Esophagus mucosa (tissue), 1 donor: ENCODE measurements around the gene FRMD3. TPM values are rescaled to one million over a fixed set of nuclear protein-coding genes. Genes with fewer than 3 reads are reported as not detected.
"Not testable (repeated sequence)": the region's sequence is repeated elsewhere in the genome, so short reads cannot be mapped to it uniquely, and the experiment has no call there.

Source experiments
- ATAC-seq: fragments of 200-7000 bp; cut with Tn5 transposase; one replicate; pipeline ENCODE4 v1.9.1; 2020
- total RNA-seq: library from RNA; stranded (reverse); gene quantifications from one replicate; pipeline ENCODE4 v1.2.4, GENCODE V29; 2023
- donor health status: DM: yes; HTN: yes; CAD: no.

Gene FRMD3
- total RNA-seq, 1 donor from 2014 or later: 0.60 TPM

DNA sequence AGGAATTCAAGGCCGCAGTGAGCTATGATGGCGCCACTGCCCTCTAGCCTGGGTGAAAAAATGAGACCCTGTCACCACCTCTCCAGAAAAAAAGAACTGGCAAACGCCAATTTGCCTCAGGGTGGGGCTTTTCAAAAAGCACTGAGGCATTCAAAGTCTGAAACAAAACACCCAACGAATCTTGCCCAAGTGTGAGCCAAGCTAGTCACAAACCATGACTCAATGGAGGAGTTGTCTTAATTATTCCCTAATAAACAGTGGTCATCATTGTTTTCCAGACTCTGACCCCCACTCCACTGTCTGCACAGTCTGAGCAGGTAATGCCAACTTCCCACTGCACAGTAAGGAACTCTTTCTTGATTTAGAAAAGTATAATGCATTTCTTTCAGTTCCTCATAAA is 16.8 kb downstream of the FRMD3 start:
- ATAC-seq: no peak

GRCh38 chr9:83521011-83521410 is 17.2 kb downstream of the FRMD3 start:
- no peak for ATAC-seq

DNA sequence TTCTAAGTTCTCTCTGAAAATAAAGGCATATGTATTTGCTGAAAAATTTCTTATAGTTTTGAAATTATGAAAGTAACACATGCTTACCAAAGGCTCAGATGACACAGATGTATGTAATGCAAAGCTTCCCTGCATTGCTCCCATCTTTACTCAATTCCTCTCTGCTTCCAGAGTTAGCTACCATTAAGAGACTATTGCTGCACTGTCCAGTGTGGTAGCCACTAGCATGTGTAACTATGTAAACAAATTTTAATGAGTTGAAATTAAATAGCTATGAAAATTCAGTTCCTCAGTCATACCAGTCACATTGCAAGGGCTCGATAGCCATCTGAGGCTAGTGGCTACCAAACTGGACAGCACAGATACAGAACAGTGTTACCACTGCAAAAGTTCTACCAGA is 17.9 kb downstream of the FRMD3 start:
- ATAC-seq: no peak

- not testable (repeated sequence) for ATAC-seq
Measured at GRCh38 chr9:83517980-83518379, 20.2 kb downstream of the FRMD3 start.

GRCh38 chr9:83514767-83515166 is 23.4 kb downstream of the FRMD3 start:
- ATAC-seq: no peak

DNA sequence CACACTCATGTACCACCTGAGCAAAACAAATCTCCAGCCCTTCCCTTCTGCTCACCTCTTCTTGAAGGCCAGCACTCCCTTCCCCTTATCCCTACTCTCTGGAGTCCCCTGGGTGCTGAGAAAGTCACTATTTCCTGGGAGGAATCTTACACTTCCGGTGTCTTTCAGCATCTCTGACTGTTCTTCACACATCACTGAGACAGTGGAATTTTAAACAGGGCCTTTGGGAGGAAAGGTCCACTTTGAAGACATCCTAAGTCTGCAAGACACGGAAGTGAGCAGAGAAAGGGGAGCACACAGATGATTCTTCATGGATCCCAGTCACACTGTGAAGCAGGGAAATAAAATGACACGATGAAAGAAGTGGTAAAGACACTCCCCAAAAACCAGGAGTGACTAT is 25.6 kb downstream of the FRMD3 start:
- no peak for ATAC-seq

GRCh38 chr9:83511051-83511450 is 27.1 kb downstream of the FRMD3 start:
- peak; percentile 60 for ATAC-seq

DNA sequence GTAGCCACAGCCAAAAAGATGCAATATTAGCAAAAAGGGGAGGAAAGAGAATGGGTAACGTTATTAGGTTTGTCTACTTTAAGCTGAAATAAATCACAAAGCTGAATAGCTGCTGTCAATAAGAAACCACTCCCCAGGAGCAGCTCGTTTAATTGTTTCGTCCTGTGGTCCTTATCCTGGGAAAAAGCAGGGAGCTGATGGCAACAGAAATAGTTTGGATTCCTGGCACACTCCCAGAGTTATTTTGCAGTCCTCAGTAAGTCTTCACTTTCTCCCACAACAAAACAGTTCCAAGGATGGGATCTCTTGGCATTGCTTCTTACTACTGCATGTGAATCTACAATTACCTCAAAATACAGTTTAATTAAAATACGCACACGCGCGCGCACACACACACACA is 28.8 kb downstream of the FRMD3 start:
- no peak for ATAC-seq

GRCh38 chr9:83508067-83508466 is 30.1 kb downstream of the FRMD3 start:
- no peak for ATAC-seq

- no peak for ATAC-seq
Measured at GRCh38 chr9:83505282-83505681, 32.9 kb downstream of the FRMD3 start.

GRCh38 chr9:83503866-83504265 is 34.3 kb downstream of the FRMD3 start:
- ATAC-seq: no peak

GRCh38 chr9:83501565-83501964 is 36.6 kb downstream of the FRMD3 start:
- no peak for ATAC-seq

DNA sequence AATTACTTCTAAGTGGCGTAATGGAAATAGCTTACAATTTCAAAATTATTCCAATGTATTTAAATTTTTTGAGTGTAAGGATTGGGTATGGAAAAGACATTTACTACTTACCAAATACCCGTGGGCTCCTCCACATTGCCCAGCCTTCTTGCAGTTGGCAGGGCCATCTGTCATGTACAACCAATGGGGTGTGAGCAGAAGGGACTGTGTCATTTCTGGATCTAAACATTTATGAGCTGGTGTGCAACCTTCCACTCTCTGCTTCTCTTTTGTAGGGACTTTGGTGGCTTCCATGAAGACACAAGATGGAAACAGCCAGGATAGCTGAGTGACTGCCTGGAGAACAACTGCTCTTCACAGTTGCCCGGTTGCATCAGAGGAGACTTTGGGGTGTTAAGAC is 40.8 kb downstream of the FRMD3 start:
- ATAC-seq: no peak

DNA sequence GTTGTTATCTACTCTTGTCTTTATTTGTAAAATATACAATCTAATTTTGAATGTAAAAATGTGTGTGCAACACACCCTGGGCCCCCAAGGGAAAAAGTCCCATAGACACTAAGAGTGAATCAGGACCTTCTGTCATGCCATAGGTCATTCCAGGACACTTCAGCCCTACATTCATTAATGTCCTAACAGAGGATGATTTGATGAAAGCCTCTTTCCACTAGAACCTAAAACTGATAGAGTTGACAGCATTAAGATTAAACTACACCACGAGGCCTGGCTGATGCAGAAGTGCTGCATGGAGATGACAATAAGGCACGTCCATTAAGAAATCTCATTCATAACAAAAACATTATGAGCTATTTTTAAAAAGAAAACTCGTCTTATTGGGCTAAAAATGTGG is 46.2 kb downstream of the FRMD3 start:
- ATAC-seq: no peak

DNA sequence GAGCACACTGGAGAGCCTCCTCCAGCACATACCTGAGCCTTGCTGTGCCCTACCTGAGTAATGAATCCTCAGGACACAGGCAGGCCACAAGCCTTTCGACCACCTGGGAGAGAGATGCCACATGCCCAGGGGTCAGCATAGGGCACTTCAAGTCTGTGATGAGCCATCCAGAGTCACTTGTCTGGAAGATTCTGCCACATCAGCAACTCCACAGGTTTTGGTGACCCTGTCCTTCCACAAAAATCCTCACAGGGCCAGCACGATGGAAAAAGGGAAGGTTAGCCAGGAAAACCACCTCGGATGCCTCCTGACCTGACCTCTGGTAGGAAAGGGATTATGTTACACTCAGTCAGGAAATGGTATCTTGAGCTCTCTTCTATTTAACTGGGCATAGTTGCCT is 46.8 kb downstream of the FRMD3 start:
- no peak for ATAC-seq

- no peak for ATAC-seq
Measured at GRCh38 chr9:83489961-83490360, 48.2 kb downstream of the FRMD3 start.

DNA sequence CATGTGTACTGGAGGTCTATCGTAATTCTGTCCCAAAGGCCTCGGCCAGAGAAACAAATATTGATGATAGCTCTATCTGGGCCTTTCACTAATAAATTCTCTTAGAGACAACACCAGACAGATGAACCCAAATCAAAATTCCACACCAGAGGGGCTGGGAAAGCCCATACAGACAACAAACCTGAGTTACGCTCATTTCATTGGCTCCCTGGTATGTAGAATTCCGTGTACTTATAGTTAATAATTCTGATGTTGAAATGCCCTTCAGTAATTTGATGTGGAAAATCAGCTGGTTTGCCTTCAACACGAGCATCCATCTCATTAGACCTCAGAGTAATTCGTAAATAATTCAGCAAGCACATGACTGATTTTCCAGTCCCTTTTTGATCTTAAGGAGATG is 53.2 kb downstream of the FRMD3 start:
- ATAC-seq: no peak

- no peak for ATAC-seq
Measured at GRCh38 chr9:83483223-83483622, 55.0 kb downstream of the FRMD3 start.

DNA sequence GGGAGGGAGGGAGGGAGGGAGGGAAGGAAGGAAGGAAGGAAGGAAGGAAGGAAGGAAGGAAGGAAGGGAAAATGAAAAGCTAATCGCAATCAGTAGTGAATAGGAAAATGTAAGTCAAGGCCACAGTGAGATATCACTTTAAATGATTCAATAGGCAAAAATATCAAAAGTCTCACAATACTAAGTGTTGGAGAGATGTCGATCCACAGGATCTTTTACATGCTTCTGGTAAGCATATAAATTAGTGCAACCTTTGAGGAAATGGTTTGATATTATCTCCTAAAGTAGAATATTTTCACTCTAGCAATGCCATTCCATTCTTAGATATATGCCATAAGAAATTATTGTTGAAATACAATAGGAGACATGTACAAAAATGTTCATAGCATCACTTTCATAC is 58.4 kb downstream of the FRMD3 start:
- no peak for ATAC-seq

- ATAC-seq: no peak
Measured at GRCh38 chr9:83477571-83477970, 60.6 kb downstream of the FRMD3 start.

DNA sequence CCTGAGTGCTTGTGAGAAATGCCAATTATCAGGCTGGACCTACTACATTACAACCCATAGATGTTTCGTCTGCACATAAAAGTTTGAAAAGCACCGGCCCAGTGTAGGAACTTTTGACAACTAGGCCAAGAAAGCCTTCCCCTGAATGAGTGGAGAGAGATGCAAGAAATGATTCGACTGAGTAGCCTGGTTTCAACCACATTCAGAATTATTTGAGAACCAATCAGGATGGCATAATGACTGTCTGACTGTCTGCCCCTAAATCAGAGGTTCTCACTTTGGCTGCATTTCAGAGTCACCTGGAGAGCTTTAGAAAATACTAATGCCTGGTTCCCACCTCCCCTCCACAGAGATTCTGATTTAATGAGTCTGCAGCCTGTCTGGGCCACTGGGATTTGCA is 61.1 kb downstream of the FRMD3 start:
- ATAC-seq: no peak

- no peak for ATAC-seq
Measured at GRCh38 chr9:83476513-83476912, 61.7 kb downstream of the FRMD3 start.

DNA sequence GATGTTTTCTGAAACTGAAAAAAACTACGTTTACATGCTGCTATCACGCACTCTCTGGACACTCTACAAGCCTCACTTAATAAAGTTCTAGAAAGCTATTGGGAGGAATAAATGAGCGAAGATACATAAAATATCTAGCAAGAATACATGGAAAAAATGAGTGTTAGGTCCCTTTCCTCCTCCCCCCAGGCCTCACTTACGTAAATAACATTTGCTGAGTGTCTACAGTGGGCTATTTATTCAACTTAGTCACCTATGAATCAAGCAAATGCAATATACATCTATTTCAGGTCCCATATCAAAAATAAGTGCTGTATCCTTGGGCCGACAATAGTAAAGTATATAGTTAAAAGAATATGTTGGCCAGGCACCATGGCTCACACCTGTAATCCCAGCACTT is 62.5 kb downstream of the FRMD3 start:
- no peak for ATAC-seq

GRCh38 chr9:83474631-83475030 is 63.6 kb downstream of the FRMD3 start:
- no peak for ATAC-seq

DNA sequence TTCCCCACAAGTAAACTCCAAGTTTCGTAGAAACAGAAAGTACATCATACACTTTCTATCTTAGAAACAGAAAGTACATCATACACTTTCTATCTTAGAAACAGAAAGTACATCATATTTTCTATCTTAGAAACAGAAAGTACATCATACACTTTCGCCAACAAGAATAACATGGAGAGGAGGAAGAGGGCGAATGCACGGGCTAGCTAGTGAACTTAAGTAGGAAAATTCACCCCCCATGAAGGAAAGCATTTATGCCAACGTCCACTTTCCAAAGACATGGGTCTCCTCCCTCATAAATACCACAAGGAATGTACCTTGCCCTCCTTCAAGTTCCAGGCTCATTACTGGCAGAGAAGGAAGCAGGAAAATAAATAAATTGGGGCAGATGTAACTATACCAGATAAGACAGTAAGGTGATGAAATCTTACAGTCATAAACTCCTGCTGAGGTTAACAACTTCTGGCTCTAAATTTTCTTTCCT is 64.7 kb downstream of the FRMD3 start:
- no peak for ATAC-seq

- ATAC-seq: no peak
Measured at GRCh38 chr9:83472764-83473163, 65.4 kb downstream of the FRMD3 start.
